HCT116 (cell line): ENCODE results near the gene GRM2. TPM values are rescaled to one million over a fixed set of nuclear protein-coding genes. Genes with fewer than 3 reads are reported as not detected.

Experiments used
- ATAC-seq: fragments of 200-7000 bp; cut with Tn5 transposase; 2 replicates; pipeline ENCODE4 v1.9.1; 2020; ENCODE audit warnings: mild to moderate bottlenecking, moderate library complexity
- BruUV-seq: library from RNA; stranded (reverse); fragments of 400-500 nt; replicated peaks from 2 replicates; lab custom pipeline; 2021; lab: Mats Ljungman, UMichigan
- CTCF ChIA-PET: fragments of 300-600 bp; sonication (Branson Sonifier 250); formaldehyde crosslinking; loops from one replicate; lab custom pipeline; 2021; ENCODE audit warnings: antibody characterized with exemption; lab: Charles Lee
- POLR2A ChIA-PET: fragments of 300-600, 350-600 bp; sonication (Branson Sonifier 250); formaldehyde crosslinking; loops from one replicate; lab custom pipeline; 2021; ENCODE audit warnings: antibody characterized with exemption; lab: Charles Lee
- RAD21 ChIA-PET, 2 experiments: fragments of 300-600 bp; sonication (Branson Sonifier 250); formaldehyde crosslinking; loops; one replicate each; lab custom pipeline; 2023; ENCODE audit warnings: low total read pairs in 2 of 2; ENCODE audit not compliant: uncharacterized antibody in 2 of 2, unreplicated experiment in 2 of 2, low non-redundant PET in 1 of 2; lab: Charles Lee
- DNase-seq: peaks from one replicate; pipeline ENCODE4 v3.0.0-alpha.2; 2010; ENCODE audit warnings: low read depth, low spot score
- H2AFZ ChIP-seq: fragments of 200-600 bp; shearing (Covaris generic), sonication (generic); 2 replicates; pipeline ENCODE4 v1.6.1; 2017; ENCODE audit warnings: low read depth, mixed run types, mixed read lengths, antibody characterized with exemption, low read length; ENCODE audit not compliant: poor library complexity, severe bottlenecking
- H3K27ac ChIP-seq: 2 replicates; pipeline ENCODE4 v1.5.1; 2012; ENCODE audit warnings: low read depth, low read length
- H3K27me3 ChIP-seq: fragments of 200-600 bp; sonication (generic); 2 replicates; pipeline ENCODE4 v1.6.1; 2016; ENCODE audit warnings: mixed run types, low read length, mixed read lengths; ENCODE audit not compliant: insufficient read depth
- H3K36me3 ChIP-seq, 2 experiments: fragments of 200-500 bp in 1 of 2; fragments of 200-600 bp in 1 of 2; sonication (Bioruptor generic) in 1 of 2; sonication (generic) in 1 of 2; 2 replicates each; pipeline versions ENCODE4 v1.5.1 to v1.6.1; 2014 to 2016; ENCODE audit warnings: low read length in 2 of 2, inconsistent platforms in 1 of 2, mixed read lengths in 1 of 2, mixed run types in 1 of 2; ENCODE audit not compliant: insufficient read depth in 2 of 2, control insufficient read depth in 1 of 2
- H3K4me1 ChIP-seq, 2 experiments: fragments of 200-600 bp in 1 of 2; sonication (generic) in 1 of 2; 2 replicates each; pipeline versions ENCODE4 v1.5.1 to v1.6.1; 2012 to 2017; ENCODE audit warnings: low read length in 2 of 2, inconsistent platforms in 1 of 2, mild to moderate bottlenecking in 1 of 2, mixed read lengths in 1 of 2, mixed run types in 1 of 2, moderate library complexity in 1 of 2; ENCODE audit not compliant: insufficient read depth in 2 of 2, control insufficient read depth in 1 of 2
- H3K4me2 ChIP-seq: fragments of 200-600 bp; sonication (generic); 2 replicates; pipeline ENCODE4 v1.6.1; 2017; ENCODE audit warnings: mixed run types, low read length, mixed read lengths
- H3K4me3 ChIP-seq, 2 experiments: fragments of 200-600 bp in 1 of 2; sonication (generic) in 1 of 2; replicated peaks in 1 of 2; 2 replicates each; pipeline ENCODE4 v1.5.1; 2011 to 2016; ENCODE audit warnings: low read length in 2 of 2, control low read depth in 1 of 2, low read depth in 1 of 2, mild to moderate bottlenecking in 1 of 2, mixed read lengths in 1 of 2, mixed run types in 1 of 2
- H3K79me2 ChIP-seq: fragments of 200-600 bp; sonication (generic); 2 replicates; pipeline ENCODE4 v1.6.1; 2017; ENCODE audit warnings: mild to moderate bottlenecking, mixed run types, low read length, moderate library complexity, mixed read lengths; ENCODE audit not compliant: insufficient read depth
- H3K9ac ChIP-seq: fragments of 200-600 bp; sonication (generic); 2 replicates; pipeline ENCODE4 v1.6.1; 2016; ENCODE audit warnings: low read length, mixed read lengths
- H3K9me2 ChIP-seq: fragments of 200-600 bp; sonication (generic), shearing (Covaris generic); 2 replicates; pipeline ENCODE4 v1.6.1; 2017; ENCODE audit warnings: mixed run types, mild to moderate bottlenecking, moderate library complexity; ENCODE audit not compliant: insufficient read depth
- H3K9me3 ChIP-seq, 2 experiments: fragments of 200-500 bp in 1 of 2; fragments of 200-600 bp in 1 of 2; sonication (Bioruptor generic) in 1 of 2; sonication (generic) in 1 of 2; 2 replicates each; pipeline ENCODE4 v1.6.1; 2014 to 2017; ENCODE audit warnings: low read length in 2 of 2, mixed read lengths in 2 of 2, inconsistent platforms in 1 of 2, low read depth in 1 of 2, mild to moderate bottlenecking in 1 of 2, mixed run types in 1 of 2, moderate library complexity in 1 of 2; ENCODE audit not compliant: control insufficient read depth in 1 of 2, insufficient read depth in 1 of 2
- H4K20me1 ChIP-seq: fragments of 200-600 bp; sonication (generic), shearing (Covaris generic); 2 replicates; pipeline ENCODE4 v1.6.1; 2017; ENCODE audit warnings: mixed run types, mild to moderate bottlenecking, moderate library complexity; ENCODE audit not compliant: insufficient read depth
- ATF3 ChIP-seq: IDR thresholded peaks from 2 replicates; pipeline ENCODE4 v1.6.1; 2012
- CBX3 ChIP-seq: IDR thresholded peaks from 2 replicates; pipeline ENCODE4 v1.6.1; 2012; ENCODE audit warnings: low read depth
- CEBPB ChIP-seq: IDR thresholded peaks from 2 replicates; pipeline ENCODE4 v1.6.1; 2012; ENCODE audit warnings: low read depth
- EGR1 ChIP-seq: IDR thresholded peaks from 2 replicates; pipeline ENCODE4 v1.6.1; 2012; ENCODE audit warnings: low read depth
- ELF1 ChIP-seq: IDR thresholded peaks from 2 replicates; pipeline ENCODE4 v1.6.1; 2012; ENCODE audit warnings: low read depth, borderline replicate concordance
- EZH2 ChIP-seq: fragments of 200-600 bp; sonication (generic); IDR thresholded peaks from 2 replicates; pipeline ENCODE4 v1.6.1; 2017; ENCODE audit warnings: antibody characterized with exemption, mixed run types
- EZH2phosphoT487 ChIP-seq: fragments of 200-600 bp; IDR thresholded peaks from 2 replicates; pipeline ENCODE4 v1.6.1; 2018; ENCODE audit warnings: antibody characterized with exemption, borderline replicate concordance
- FOSL1 ChIP-seq: IDR thresholded peaks from 2 replicates; pipeline ENCODE4 v1.6.1; 2012; ENCODE audit warnings: low read depth
- POLR2A ChIP-seq: IDR thresholded peaks from 2 replicates; pipeline ENCODE4 v1.7.0; 2011; ENCODE audit warnings: borderline replicate concordance; ENCODE audit not compliant: insufficient read depth, insufficient read length; ENCODE audit errors: extremely low read depth
- SIN3A ChIP-seq: IDR thresholded peaks from 2 replicates; pipeline ENCODE4 v1.6.1; 2012; ENCODE audit warnings: low read depth
- SP1 ChIP-seq: IDR thresholded peaks from 2 replicates; pipeline ENCODE4 v1.6.1; 2012; ENCODE audit warnings: low read depth
- SRF ChIP-seq: IDR thresholded peaks from 2 replicates; pipeline ENCODE4 v1.6.1; 2012; ENCODE audit warnings: low read depth
- YY1 ChIP-seq: IDR thresholded peaks from 2 replicates; pipeline ENCODE4 v1.6.1; 2011; ENCODE audit warnings: low read length, low read depth, moderate library complexity, mild to moderate bottlenecking; ENCODE audit not compliant: insufficient replicate concordance; ENCODE audit errors: extremely low read depth
- ZBTB33 ChIP-seq: IDR thresholded peaks from 2 replicates; pipeline ENCODE4 v1.6.1; 2011; ENCODE audit warnings: mild to moderate bottlenecking, low read length, moderate library complexity; ENCODE audit not compliant: insufficient replicate concordance; ENCODE audit errors: extremely low read depth
- ZFX ChIP-seq: fragments of 450-650 bp; IDR thresholded peaks from 2 replicates; pipeline ENCODE4 v1.6.1; 2017
- ZNF274 ChIP-seq: fragments of 200-500 bp; sonication (Bioruptor generic); IDR thresholded peaks from 2 replicates; pipeline ENCODE4 v1.6.1; 2014; ENCODE audit warnings: mild to moderate bottlenecking, low read depth, low read length, inconsistent platforms
- intact Hi-C: fragments of 100-400 bp; cut with micrococcal nuclease; formaldehyde crosslinking; loops from 2 replicates; pipeline ENCODE4 v1.10.0; 2022
- total RNA-seq: library from RNA; stranded (reverse); gene quantifications from one replicate; pipeline ENCODE4 v1.2.1, GENCODE V29; 2021; ENCODE audit not compliant: unreplicated experiment
- TF ChIP-seq, protein P1 (sequence below): IDR thresholded peaks from 2 replicates; pipeline ENCODE4 v1.6.1; 2012
- TF ChIP-seq, protein P2 (sequence below), 3 experiments: fragments of 200-600 bp in 1 of 3; sonication (generic) in 1 of 3; IDR thresholded peaks in 2 of 3; conservative IDR thresholded peaks in 1 of 3; 2 replicates each; pipeline ENCODE4 v1.5.1; 2012 to 2017; ENCODE audit warnings: low read depth in 2 of 3, low read length in 2 of 3, antibody characterized with exemption in 1 of 3, borderline replicate concordance in 1 of 3, control low read depth in 1 of 3, mild to moderate bottlenecking in 1 of 3, mixed read lengths in 1 of 3, mixed run types in 1 of 3, moderate library complexity in 1 of 3; ENCODE audit not compliant: insufficient read depth in 1 of 3

GRM2 gene
- total RNA-seq, 1 experiment from 2014 or later = 0.32 TPM

- TF ChIP-seq EGR1 = no peak
- peak; percentile 22 for TF ChIP-seq POLR2A
- TF ChIP-seq ZNF274 = no peak
- TF ChIP-seq EZH2phosphoT487 = no peak
- no peak for TF ChIP-seq EZH2
Observed at GRCh38 chr3:51671734-51672475, 35.0 kb upstream of the GRM2 start (continued).

GRCh38 chr3:51673181-51673801, 33.6 kb upstream of the GRM2 start:
- DNase-seq (no peak), ATAC-seq (no peak)
- intact Hi-C loops = loop anchor here (5.0 kb wide), 1 partner anchor 281 kb away; the partner anchor contains the start of gene RBM15B
- BruUV-seq = no TSS peak
- ChIA-PET RAD21 (no interaction called here), POLR2A (no interaction called here), CTCF (interaction anchor here (0.8 to 5.3 kb wide), 4 partner anchors 9 to 288 kb away, joined by 4 to 80 read pairs (median 6); partner anchors contain the start of gene MANF)
- H4K20me1 ChIP-seq = no peaks in the 10 kb centered on the region
- H3K27ac ChIP-seq = no peak overlapping the region
- no peak overlapping the region for H3K9ac ChIP-seq
- H3K4me1 ChIP-seq = peaks cover 17 to 51% of the 10 kb centered on the region in 2 experiments
- no peak overlapping the region for H3K4me3 ChIP-seq
- H3K79me2 ChIP-seq = peaks cover 7% of the 10 kb centered on the region; the same call in 1 of the 2 replicates
- H3K36me3 ChIP-seq = peaks cover 0 to 7% of the 10 kb centered on the region in 2 experiments; a peak in 1 of 4 replicates
- H3K9me2 ChIP-seq = no peaks in the 10 kb centered on the region
- no peak overlapping the region for H3K4me2 ChIP-seq
- no peak overlapping the region for H2AFZ ChIP-seq
- TF ChIP-seq SRF (no peak), YY1 (no peak), SP1 (no peak), FOSL1 (no peak), EGR1 (no peak), ZFX (no peak), CEBPB (no peak), SIN3A (no peak), CBX3 (no peak), ZBTB33 (no peak), ELF1 (no peak), ATF3 (no peak)
- TF ChIP-seq, protein P1, sequence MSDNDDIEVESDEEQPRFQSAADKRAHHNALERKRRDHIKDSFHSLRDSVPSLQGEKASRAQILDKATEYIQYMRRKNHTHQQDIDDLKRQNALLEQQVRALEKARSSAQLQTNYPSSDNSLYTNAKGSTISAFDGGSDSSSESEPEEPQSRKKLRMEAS = no peak
- TF ChIP-seq, protein P2, sequence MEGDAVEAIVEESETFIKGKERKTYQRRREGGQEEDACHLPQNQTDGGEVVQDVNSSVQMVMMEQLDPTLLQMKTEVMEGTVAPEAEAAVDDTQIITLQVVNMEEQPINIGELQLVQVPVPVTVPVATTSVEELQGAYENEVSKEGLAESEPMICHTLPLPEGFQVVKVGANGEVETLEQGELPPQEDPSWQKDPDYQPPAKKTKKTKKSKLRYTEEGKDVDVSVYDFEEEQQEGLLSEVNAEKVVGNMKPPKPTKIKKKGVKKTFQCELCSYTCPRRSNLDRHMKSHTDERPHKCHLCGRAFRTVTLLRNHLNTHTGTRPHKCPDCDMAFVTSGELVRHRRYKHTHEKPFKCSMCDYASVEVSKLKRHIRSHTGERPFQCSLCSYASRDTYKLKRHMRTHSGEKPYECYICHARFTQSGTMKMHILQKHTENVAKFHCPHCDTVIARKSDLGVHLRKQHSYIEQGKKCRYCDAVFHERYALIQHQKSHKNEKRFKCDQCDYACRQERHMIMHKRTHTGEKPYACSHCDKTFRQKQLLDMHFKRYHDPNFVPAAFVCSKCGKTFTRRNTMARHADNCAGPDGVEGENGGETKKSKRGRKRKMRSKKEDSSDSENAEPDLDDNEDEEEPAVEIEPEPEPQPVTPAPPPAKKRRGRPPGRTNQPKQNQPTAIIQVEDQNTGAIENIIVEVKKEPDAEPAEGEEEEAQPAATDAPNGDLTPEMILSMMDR (IDR thresholded peaks at IDR 0.05 in 2 of 3, conservative IDR thresholded peaks at IDR 0.05 in 1 of 3; ENCODE audit: borderline replicate concordance in 1 of 3, insufficient read depth in 1 of 3, low read depth in 2 of 3, low read length in 2 of 3) = no peak
- H3K27me3 ChIP-seq = no peaks in the 10 kb centered on the region
- no peaks in the 10 kb centered on the region for H3K9me3 ChIP-seq
